GM12892 (cell line): ENCODE measurements around the gene CTNNBIP1.

Source experiments
- DNase-seq: peaks from one replicate; pipeline ENCODE4 v3.0.0; 2011; ENCODE audit not compliant: insufficient read length
- FAIRE-seq: peaks from 2 replicates; lab custom pipeline; 2011; peaks lifted over from hg19 to GRCh38; lab: Jason Lieb, UNC
- POLR2A ChIP-seq: IDR thresholded peaks from 2 replicates; pipeline ENCODE4 v1.6.1; 2011; ENCODE audit warnings: low read depth, low read length, control low read depth
- POLR2AphosphoS5 ChIP-seq: IDR thresholded peaks from 2 replicates; pipeline ENCODE4 v1.6.1; 2011; ENCODE audit warnings: low read depth, low read length, control low read depth
- TAF1 ChIP-seq: IDR thresholded peaks from 2 replicates; pipeline ENCODE4 v1.6.1; 2011; ENCODE audit warnings: low read depth, mild to moderate bottlenecking, control low read depth, low read length, borderline replicate concordance

Gene CTNNBIP1

GRCh38 chr1:9836632-9836960, 73.5 kb downstream of the CTNNBIP1 start:
- no peak for DNase-seq
- TF ChIP-seq POLR2AphosphoS5 (no peak), POLR2A (no peak), TAF1 (no peak)
- FAIRE-seq: no peak

GRCh38 chr1:9835758-9836631, 74.1 kb downstream of the CTNNBIP1 start:
- FAIRE-seq: no peak
- DNase-seq: no peak
- TF ChIP-seq POLR2AphosphoS5: no peak
- TF ChIP-seq POLR2A: no peak
- no peak for TF ChIP-seq TAF1

GRCh38 chr1:9835404-9835757, 74.7 kb downstream of the CTNNBIP1 start:
- FAIRE-seq (no peak), DNase-seq (no peak)
- TF ChIP-seq POLR2AphosphoS5: no peak
- TF ChIP-seq POLR2A: no peak
- no peak for TF ChIP-seq TAF1

GRCh38 chr1:9833632-9834031, 76.4 kb downstream of the CTNNBIP1 start:
- no peak for DNase-seq
- FAIRE-seq: no peak
- TF ChIP-seq POLR2AphosphoS5 (no peak), TAF1 (no peak), POLR2A (no peak)

- FAIRE-seq (no peak), DNase-seq (no peak)
- TF ChIP-seq POLR2AphosphoS5: no peak
- TF ChIP-seq POLR2A: no peak
- TF ChIP-seq TAF1: no peak
Measured at GRCh38 chr1:9827558-9828185, 82.4 kb downstream of the CTNNBIP1 start.

- DNase-seq (no peak), FAIRE-seq (no peak)
- TF ChIP-seq TAF1 (no peak), POLR2A (no peak), POLR2AphosphoS5 (no peak)
Measured at GRCh38 chr1:9826616-9827015, 83.5 kb downstream of the CTNNBIP1 start.

- no peak for TF ChIP-seq POLR2A
- no peak for TF ChIP-seq POLR2AphosphoS5
- no peak for TF ChIP-seq TAF1
- no peak for DNase-seq
- no peak for FAIRE-seq
Measured at GRCh38 chr1:9826087-9826486, 84.0 kb downstream of the CTNNBIP1 start.

GRCh38 chr1:9825093-9826074, 84.7 kb downstream of the CTNNBIP1 start:
- peak; percentile 77 for FAIRE-seq
- DNase-seq: no peak

GRCh38 chr1:9824702-9825089, 85.4 kb downstream of the CTNNBIP1 start:
- DNase-seq (no peak), FAIRE-seq (no peak)
- TF ChIP-seq TAF1: no peak
- no peak for TF ChIP-seq POLR2A
- no peak for TF ChIP-seq POLR2AphosphoS5

More at GRCh38 chr1:9825093-9826074, 84.7 kb downstream of the CTNNBIP1 start:
- TF ChIP-seq POLR2AphosphoS5 (no peak), TAF1 (no peak), POLR2A (no peak)

- peak; percentile 87 for FAIRE-seq
- TF ChIP-seq POLR2AphosphoS5: no peak
- 0 out of 2 replicates have a peak, but pooled peaks have one; percentile 2 for TF ChIP-seq POLR2A
- DNase-seq: peak; percentile 94
Measured at GRCh38 chr1:9823943-9824701, 85.9 kb downstream of the CTNNBIP1 start, which contains the start of gene CLSTN1. TSS of gene CLSTN1 (minus strand) at chr1:9823965. CDS start at chr1:9823733, 232 bp downstream.
